H1 (cell line): ENCODE results near the gene BCKDHA. TPM values are rescaled to one million over a fixed set of nuclear protein-coding genes. Genes with fewer than 3 reads are reported as not detected.
A peak's percentile ranks its signal among the peaks of the same experiment; 100 is the strongest.

Experiments used
- CTCF ChIA-PET: fragments of 300-600 bp; sonication (Branson Sonifier 250); formaldehyde crosslinking; loops from one replicate; lab custom pipeline; 2021; ENCODE audit not compliant: partially characterized antibody; lab: Charles Lee
- POLR2A ChIA-PET: fragments of 300-600 bp; sonication (Branson Sonifier 250); formaldehyde crosslinking; loops from one replicate; lab custom pipeline; 2021; ENCODE audit warnings: inconsistent platforms; ENCODE audit not compliant: partially characterized antibody; lab: Charles Lee
- DNase-seq, 2 experiments: peaks; one replicate each; pipeline versions ENCODE4 v3.0.0 to v3.0.0-alpha.2; 2010 to 2022; ENCODE audit warnings: low spot score in 2 of 2, low read depth in 1 of 2, mixed read lengths in 1 of 2
- FAIRE-seq: peaks from 2 replicates; lab custom pipeline; 2011; peaks lifted over from hg19 to GRCh38; lab: Jason Lieb, UNC
- H2AFZ ChIP-seq: 2 replicates; pipeline ENCODE4 v1.8.1; 2012; ENCODE audit warnings: low read length, inconsistent platforms
- H2AK5ac ChIP-seq: 2 replicates; pipeline ENCODE4 v1.6.1; 2013; ENCODE audit warnings: low read depth, low read length
- H2BK120ac ChIP-seq: replicated peaks from 2 replicates; pipeline ENCODE3; 2013; ENCODE audit warnings: low read depth, low read length, inconsistent platforms
- H2BK12ac ChIP-seq: 2 replicates; pipeline ENCODE4 v1.6.1; 2013; ENCODE audit warnings: low read depth, low read length
- H2BK15ac ChIP-seq: 2 replicates; pipeline ENCODE4 v1.6.1; 2013; ENCODE audit warnings: low read length
- H2BK20ac ChIP-seq: 2 replicates; pipeline ENCODE4 v1.6.1; 2013; ENCODE audit warnings: low read length
- H2BK5ac ChIP-seq: 2 replicates; pipeline ENCODE4 v1.6.1; 2013; ENCODE audit warnings: low read depth, low read length
- H3K14ac ChIP-seq: 2 replicates; pipeline ENCODE4 v1.6.1; 2013; ENCODE audit warnings: inconsistent platforms; ENCODE audit not compliant: insufficient read length
- H3K18ac ChIP-seq: 2 replicates; pipeline ENCODE4 v1.6.1; 2013; ENCODE audit warnings: low read length; ENCODE audit errors: extremely low read depth
- H3K23ac ChIP-seq: 2 replicates; pipeline ENCODE4 v1.6.1; 2013; ENCODE audit warnings: inconsistent platforms; ENCODE audit not compliant: insufficient read length
- H3K23me2 ChIP-seq: 2 replicates; pipeline ENCODE4 v1.6.1; 2013; ENCODE audit warnings: low read depth, low read length
- H3K27ac ChIP-seq: 2 replicates; pipeline ENCODE4 v1.6.1; 2011; ENCODE audit warnings: low read depth, low read length, inconsistent platforms
- H3K27me3 ChIP-seq, 4 experiments: replicated peaks in 1 of 4; 1 replicate in 1 of 4; 2 replicates in 3 of 4; pipeline versions ENCODE4 v1.6.1 to v1.8.1; 2011 to 2013; ENCODE audit warnings: low read length in 3 of 4, mild to moderate bottlenecking in 3 of 4, inconsistent platforms in 2 of 4, mixed read lengths in 2 of 4, moderate library complexity in 1 of 4; ENCODE audit not compliant: control insufficient read depth in 3 of 4, insufficient read depth in 3 of 4; ENCODE audit errors: extremely low read depth in 1 of 4
- H3K36me3 ChIP-seq, 4 experiments: 2 replicates each; pipeline versions ENCODE4 v1.6.1 to v1.8.1; 2011 to 2013; ENCODE audit warnings: mild to moderate bottlenecking in 4 of 4, low read length in 3 of 4, moderate library complexity in 2 of 4, control low read depth in 1 of 4, inconsistent platforms in 1 of 4; ENCODE audit not compliant: insufficient read depth in 4 of 4, control insufficient read depth in 2 of 4
- H3K4ac ChIP-seq: replicated peaks from 2 replicates; pipeline ENCODE3; 2013; ENCODE audit warnings: low read length, low read depth, mixed read lengths, inconsistent platforms; ENCODE audit not compliant: insufficient read length
- H3K4me1 ChIP-seq, 4 experiments: replicated peaks in 1 of 4; 1 replicate in 1 of 4; 2 replicates in 3 of 4; pipeline versions ENCODE4 v1.6.1 to v1.8.1; 2011 to 2013; ENCODE audit warnings: low read length in 3 of 4, inconsistent platforms in 2 of 4, mixed read lengths in 1 of 4; ENCODE audit not compliant: insufficient read depth in 4 of 4, control insufficient read depth in 3 of 4
- H3K4me2 ChIP-seq, 2 experiments: 2 replicates each; pipeline versions ENCODE4 v1.6.1 to v1.8.1; 2011 to 2013; ENCODE audit warnings: low read depth in 2 of 2, low read length in 2 of 2, control low read depth in 1 of 2, inconsistent platforms in 1 of 2, mild to moderate bottlenecking in 1 of 2; ENCODE audit not compliant: insufficient read depth in 1 of 2
- H3K4me3 ChIP-seq, 4 experiments: fragments of 200-600, 300-600 bp in 1 of 4; sonication (generic), shearing (Covaris generic), sonication (Bioruptor Twin) in 1 of 4; 2 replicates each; pipeline versions ENCODE4 v1.5.1 to v1.8.1; 2011 to 2016; ENCODE audit warnings: low read length in 4 of 4, low read depth in 3 of 4, control low read depth in 2 of 4, inconsistent platforms in 2 of 4, mild to moderate bottlenecking in 2 of 4, mixed read lengths in 1 of 4, moderate library complexity in 1 of 4; ENCODE audit not compliant: insufficient read depth in 2 of 4; ENCODE audit errors: extremely low read depth in 1 of 4
- H3K56ac ChIP-seq: replicated peaks from 2 replicates; pipeline ENCODE3; 2013; ENCODE audit warnings: low read depth, mild to moderate bottlenecking, mixed read lengths, low read length, inconsistent platforms; ENCODE audit not compliant: insufficient read length
- H3K79me1 ChIP-seq: 2 replicates; pipeline ENCODE4 v1.6.1; 2013; ENCODE audit warnings: low read depth, low read length, control low read depth
- H3K79me2 ChIP-seq, 2 experiments: 2 replicates each; pipeline versions ENCODE4 v1.6.1 to v1.8.1; 2012 to 2013; ENCODE audit warnings: low read length in 2 of 2, mild to moderate bottlenecking in 2 of 2, inconsistent platforms in 1 of 2; ENCODE audit not compliant: insufficient read depth in 2 of 2, control insufficient read depth in 1 of 2
- H3K9ac ChIP-seq, 4 experiments: replicated peaks in 1 of 4; 1 replicate in 1 of 4; 2 replicates in 3 of 4; pipeline versions ENCODE4 v1.6.1 to v1.8.1; 2011 to 2013; ENCODE audit warnings: low read depth in 3 of 4, low read length in 3 of 4, control low read depth in 2 of 4, mild to moderate bottlenecking in 2 of 4, moderate library complexity in 2 of 4, inconsistent platforms in 1 of 4; ENCODE audit errors: extremely low read depth in 1 of 4
- H3K9me3 ChIP-seq, 2 experiments: 2 replicates each; pipeline versions ENCODE4 v1.6.1 to v1.8.1; 2012 to 2013; ENCODE audit warnings: mild to moderate bottlenecking in 2 of 2, moderate library complexity in 2 of 2, control low read depth in 1 of 2, inconsistent platforms in 1 of 2, low read depth in 1 of 2, low read length in 1 of 2, mixed read lengths in 1 of 2; ENCODE audit not compliant: insufficient read depth in 2 of 2
- H4K20me1 ChIP-seq, 2 experiments: replicated peaks in 1 of 2; 2 replicates each; pipeline versions ENCODE3 to v1.8.1; 2011 to 2013; ENCODE audit warnings: inconsistent platforms in 2 of 2, low read length in 2 of 2, mild to moderate bottlenecking in 1 of 2; ENCODE audit not compliant: insufficient read depth in 2 of 2, control insufficient read depth in 1 of 2
- H4K5ac ChIP-seq: 2 replicates; pipeline ENCODE4 v1.6.1; 2013; ENCODE audit warnings: low read length, low read depth, mixed read lengths, inconsistent platforms; ENCODE audit not compliant: insufficient read length
- H4K8ac ChIP-seq: 2 replicates; pipeline ENCODE4 v1.8.0; 2013; ENCODE audit warnings: mild to moderate bottlenecking, moderate library complexity, low read length, inconsistent platforms; ENCODE audit not compliant: insufficient read depth; ENCODE audit errors: extremely low read depth
- H4K91ac ChIP-seq: replicated peaks from 2 replicates; pipeline ENCODE3; 2013; ENCODE audit warnings: low read length, mixed read lengths, inconsistent platforms; ENCODE audit not compliant: insufficient read length
- CEBPB ChIP-seq: IDR thresholded peaks from 2 replicates; pipeline ENCODE4 v1.6.1; 2012; ENCODE audit warnings: low read depth, low read length
- CREB1 ChIP-seq: IDR thresholded peaks from 2 replicates; pipeline ENCODE4 v1.6.1; 2012; ENCODE audit warnings: inconsistent platforms
- EZH2 ChIP-seq: fragments of 200-600 bp; sonication (generic); IDR thresholded peaks from 2 replicates; pipeline ENCODE4 v1.7.1; 2012; ENCODE audit warnings: low read depth, mild to moderate bottlenecking, moderate library complexity, low read length, inconsistent platforms; ENCODE audit not compliant: severe bottlenecking
- GABPA ChIP-seq: IDR thresholded peaks from 2 replicates; pipeline ENCODE4 v1.6.1; 2011; ENCODE audit warnings: mild to moderate bottlenecking, low read length, moderate library complexity, borderline replicate concordance; ENCODE audit not compliant: insufficient read depth
- HDAC2 ChIP-seq, 2 experiments: fragments of 300-600 bp in 1 of 2; sonication (generic) in 1 of 2; IDR thresholded peaks; 2 replicates each; pipeline ENCODE4 v1.6.1; 2011 to 2012; ENCODE audit warnings: low read depth in 2 of 2, low read length in 2 of 2, mild to moderate bottlenecking in 2 of 2, moderate library complexity in 2 of 2, borderline replicate concordance in 1 of 2, inconsistent platforms in 1 of 2
- KDM1A ChIP-seq: fragments of 200-600, 300-600 bp; sonication (generic); IDR thresholded peaks from 2 replicates; pipeline ENCODE4 v1.7.1; 2016; ENCODE audit warnings: mild to moderate bottlenecking, low read length, borderline replicate concordance
- KDM5A ChIP-seq: fragments of 200-600 bp; IDR thresholded peaks from 2 replicates; pipeline ENCODE4 v1.7.1; 2012; ENCODE audit warnings: mild to moderate bottlenecking, low read length, inconsistent platforms, mixed read lengths
- POLR2A ChIP-seq, 2 experiments: IDR thresholded peaks; 1 replicate in 1 of 2; 2 replicates in 1 of 2; pipeline ENCODE4 v1.6.1; 2011; ENCODE audit warnings: low read depth in 2 of 2, low read length in 2 of 2, mild to moderate bottlenecking in 2 of 2; ENCODE audit errors: control extremely low read depth in 1 of 2
- RAD21 ChIP-seq, 2 experiments: IDR thresholded peaks in 1 of 2; conservative IDR thresholded peaks in 1 of 2; 2 replicates each; pipeline ENCODE4 v1.6.1; 2011; ENCODE audit warnings: low read depth in 2 of 2, low read length in 2 of 2, improper control_type of control experiment in 1 of 2, inconsistent platforms in 1 of 2, mild to moderate bottlenecking in 1 of 2, moderate library complexity in 1 of 2
- SIN3A ChIP-seq, 2 experiments: IDR thresholded peaks in 1 of 2; conservative IDR thresholded peaks in 1 of 2; 2 replicates each; pipeline ENCODE4 v1.6.1; 2011 to 2012; ENCODE audit warnings: low read length in 2 of 2, improper control_type of control experiment in 1 of 2, low read depth in 1 of 2, mild to moderate bottlenecking in 1 of 2
- SP4 ChIP-seq: IDR thresholded peaks from 2 replicates; pipeline ENCODE4 v1.6.1; 2012; ENCODE audit warnings: low read length, inconsistent platforms
- SUZ12 ChIP-seq: fragments of 200-600 bp; sonication (generic); IDR thresholded peaks from 2 replicates; pipeline ENCODE4 v1.6.1; 2012; ENCODE audit warnings: mild to moderate bottlenecking, inconsistent platforms, low read length, moderate library complexity, mixed read lengths
- WGBS, 2 experiments: shearing (Covaris generic) in 1 of 2; methylation state at CpG; one replicate each; pipeline versions ENCODE4 v1.1.6 to v1.1.7; 2013 to 2015; ENCODE audit warnings: low lambda C conversion rate in 2 of 2, mixed read lengths in 2 of 2, inconsistent platforms in 1 of 2, low coverage in 1 of 2, missing lambda C conversion rate in 1 of 2; ENCODE audit not compliant: insufficient replicate concordance in 2 of 2, insufficient coverage in 1 of 2, insufficient read length in 1 of 2; ENCODE audit errors: extremely low coverage in 1 of 2, missing lambda C conversion rate in 1 of 2; 5-methylcytosine and 5-hydroxymethylcytosine counted together
- polyA plus RNA-seq, 7 experiments: library from polyadenylated mRNA; depleted of rRNA in 3 of 7; stranded (reverse) in 5 of 7; unstranded in 2 of 7; fragments of >200 nt in 5 of 7; fragments of 200-250 nt in 2 of 7; gene quantifications; 1 replicate in 5 of 7; 2 replicates in 1 of 7; 4 replicates in 1 of 7; pipeline versions ENCODE4 v1.2.1 to v1.2.3, GENCODE V29; 2011 to 2013; ENCODE audit warnings: missing spikeins in 2 of 7, mixed read lengths in 2 of 7
- total RNA-seq: library from RNA; stranded (reverse); fragmentation: NEBNext Ultra II Directional; extraction: Animal tissue kit (Norgen Biotek cat#: 25700); gene quantifications from 2 replicates; pipeline ENCODE4 v1.2.1, GENCODE V29; 2021

Gene BCKDHA
- total and polyA plus RNA-seq, 2 of the 8 experiments (the other 6 are each of a cell fraction or from before 2014, with no cell fraction given): 14.2 to 69.6 TPM

- no peak overlapping the region for H2BK20ac ChIP-seq
- 6% methylated on average over 20 of the region's 22 CpGs; no CpG with 5 or more reads in 1 of the 2 experiments for WGBS, 2 experiments
- DNase-seq: no peak
- 0 out of 4 replicates have a peak, but pooled peaks of 1 of the 2 experiments have one; percentile 25 for TF ChIP-seq SIN3A (conservative IDR thresholded peaks at IDR 0.05 in 1 of 2, IDR thresholded peaks at IDR 0.05 in 1 of 2; ENCODE audit: low read depth in 1 of 2, low read length in 2 of 2)
- no peak for TF ChIP-seq GABPA
- TF ChIP-seq SUZ12: peak; percentile 64; the same call in 1 of the 2 replicates
- TF ChIP-seq POLR2A (IDR thresholded peaks at IDR 0.05; ENCODE audit: control extremely low read depth in 1 of 2, low read depth in 2 of 2, low read length in 2 of 2): no peak
- no peak for TF ChIP-seq SP4
- no peak for TF ChIP-seq CREB1
- no peak for TF ChIP-seq KDM1A
- TF ChIP-seq CEBPB: no peak
- no peak for TF ChIP-seq KDM5A
- no peak for TF ChIP-seq HDAC2 (IDR thresholded peaks at IDR 0.05; ENCODE audit: borderline replicate concordance in 1 of 2, low read depth in 2 of 2, low read length in 2 of 2)
- no peak for TF ChIP-seq RAD21 (IDR thresholded peaks at IDR 0.05 in 1 of 2, conservative IDR thresholded peaks at IDR 0.05 in 1 of 2; ENCODE audit: low read depth in 2 of 2, low read length in 2 of 2)
- peak; percentile 41 for TF ChIP-seq EZH2
Observed at GRCh38 chr19:41350735-41351338, 46.8 kb upstream of the BCKDHA start.

More at GRCh38 chr19:41350735-41351338, 46.8 kb upstream of the BCKDHA start:
- Histone ChIP-seq H3K23ac (no peak overlapping the region), H3K23me2 (peaks cover 27% of the 10 kb centered on the region), H2AFZ (0 out of 2 replicates have a peak overlapping the region, but pooled peaks have one; percentile 27), H3K4me3 (peak overlapping the region; percentile 52 to 75 (median 70)), H4K8ac (no peak overlapping the region; the same call in 1 of the 2 replicates), H4K20me1 (peaks cover 0 to 2% of the 10 kb centered on the region in 2 experiments), H4K5ac (no peak overlapping the region), H3K9me3 (no peaks in the 10 kb centered on the region), H3K79me1 (no peaks in the 10 kb centered on the region), H2BK120ac (no peak overlapping the region), H3K79me2 (no peaks in the 10 kb centered on the region), H2AK5ac (no peak overlapping the region), H3K14ac (no peak overlapping the region), H3K36me3 (no peaks in the 10 kb centered on the region), H3K4ac (no peak overlapping the region), H2BK15ac (no peak overlapping the region), H3K27me3 (peaks cover 10 to 36% (median 28%) of the 10 kb centered on the region in 4 experiments), H3K27ac (no peak overlapping the region), H2BK12ac (peak overlapping the region; percentile 29; the same call in 1 of the 2 replicates), H2BK5ac (no peak overlapping the region; the same call in 1 of the 2 replicates), H3K18ac (no peak overlapping the region; the same call in 1 of the 2 replicates), H3K9ac (no peak overlapping the region), H3K4me1 (peaks cover 0 to 14% (median 4%) of the 10 kb centered on the region in 4 experiments; a peak in 5 of 7 replicates), H3K4me2 (peak overlapping the region; percentile 88 to 92), H4K91ac (peak overlapping the region; percentile 3), H3K56ac (no peak overlapping the region)
- no peak for FAIRE-seq
- ChIA-PET CTCF (interaction anchor here (1.0 to 8.0 kb wide), 4 partner anchors 9 to 50 kb away, joined by 3 to 33 read pairs (median 14); no protein-coding TSS in a partner anchor), POLR2A (interaction anchor here (2.0 to 5.4 kb wide), 3 partner anchors 13 to 512 kb away, joined by 6 to 29 read pairs (median 7); partner anchors contain the start of gene B9D2)
